Activated CD4-positive, alpha-beta memory T cell treated with anti-CD3 and anti-CD28 coated beads, Interleukin-2, amount 10 ng/mL, durations not matched to agents 7 days and 5 days (primary cell): ENCODE measurements around the gene IGSF21. TPM values are rescaled to one million over a fixed set of nuclear protein-coding genes. Genes with fewer than 3 reads are reported as not detected.

ENCODE experiments used
- CTCF ChIA-PET: fragments of 350-600 bp; sonication (Branson Sonifier 250); formaldehyde crosslinking; loops from one replicate; lab custom pipeline; 2021; ENCODE audit warnings: antibody characterized with exemption, inconsistent platforms; lab: Charles Lee
- POLR2A ChIA-PET: fragments of 350-600 bp; sonication (Branson Sonifier 250); formaldehyde crosslinking; loops from one replicate; lab custom pipeline; 2021; ENCODE audit warnings: antibody characterized with exemption; lab: Charles Lee
- DNase-seq: peaks from one replicate; pipeline ENCODE4 v3.0.0-alpha.2; 2020
- H3K27ac Mint-ChIP-seq: one replicate; pipeline ENCODE4 v1.8.0; 2021; ENCODE audit warnings: mild to moderate bottlenecking, mixed read lengths
- H3K27me3 Mint-ChIP-seq: one replicate; pipeline ENCODE4 v1.8.0; 2021; ENCODE audit warnings: mixed read lengths
- H3K36me3 Mint-ChIP-seq: one replicate; pipeline ENCODE4 v1.8.0; 2021; ENCODE audit warnings: low read depth, mixed read lengths
- H3K4me1 Mint-ChIP-seq: one replicate; pipeline ENCODE4 v1.8.0; 2021; ENCODE audit warnings: mixed read lengths
- H3K4me3 Mint-ChIP-seq: one replicate; pipeline ENCODE4 v1.8.0; 2021; ENCODE audit warnings: mild to moderate bottlenecking, mixed read lengths
- H3K9me3 Mint-ChIP-seq: one replicate; pipeline ENCODE4 v1.8.0; 2021; ENCODE audit warnings: mixed read lengths
- total RNA-seq, 2 experiments: library from RNA; stranded (reverse); gene quantifications; one replicate each; pipeline ENCODE4 v1.2.3, GENCODE V29; 2021

IGSF21 gene
- total RNA-seq, 2 experiments from 2014 or later, result not detected

DNA sequence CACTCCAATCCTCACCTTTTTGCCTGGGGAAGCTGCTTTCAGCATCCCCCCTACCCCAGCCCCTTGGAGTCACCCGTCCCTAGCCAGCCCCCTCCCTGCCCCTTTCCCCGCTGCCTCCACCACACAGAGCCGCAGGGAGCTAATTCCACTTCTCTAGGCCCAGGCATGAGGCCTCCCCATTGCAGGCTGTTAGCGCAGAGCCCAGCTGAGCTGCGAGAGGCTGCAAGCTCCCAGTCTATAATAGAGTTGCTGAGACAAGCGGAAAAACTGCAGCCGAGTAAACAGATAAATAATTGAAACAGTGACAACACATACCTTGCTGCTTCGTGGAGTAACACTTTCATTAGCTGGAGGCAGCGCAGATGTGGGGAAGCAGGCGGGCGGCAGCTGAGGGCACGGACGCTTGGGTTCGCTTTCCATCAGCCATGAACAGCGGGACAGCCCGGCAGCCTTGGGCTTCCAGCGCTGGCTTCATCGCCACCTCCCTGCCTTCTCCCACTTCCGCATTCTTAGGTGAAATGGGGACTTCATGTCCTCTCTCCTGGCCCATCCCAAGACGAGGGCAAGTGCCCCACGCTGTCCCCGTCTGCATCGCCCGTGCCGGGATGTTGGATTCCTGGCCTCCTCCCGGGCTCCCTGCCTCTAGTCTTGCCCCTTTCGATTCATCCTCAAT, 183.3 kb downstream of the IGSF21 start:
- no peaks in the 10 kb centered on the region for H3K9me3 Mint-ChIP-seq
- no peak overlapping the region for H3K27ac Mint-ChIP-seq
- POLR2A ChIA-PET, result no interaction called here
- CTCF ChIA-PET, result no interaction called here
- no peak overlapping the region for H3K4me3 Mint-ChIP-seq
- peaks cover 5% of the 10 kb centered on the region for H3K27me3 Mint-ChIP-seq
- no peaks in the 10 kb centered on the region for H3K4me1 Mint-ChIP-seq
- H3K36me3 Mint-ChIP-seq, result no peaks in the 10 kb centered on the region
- no peak for DNase-seq

DNA sequence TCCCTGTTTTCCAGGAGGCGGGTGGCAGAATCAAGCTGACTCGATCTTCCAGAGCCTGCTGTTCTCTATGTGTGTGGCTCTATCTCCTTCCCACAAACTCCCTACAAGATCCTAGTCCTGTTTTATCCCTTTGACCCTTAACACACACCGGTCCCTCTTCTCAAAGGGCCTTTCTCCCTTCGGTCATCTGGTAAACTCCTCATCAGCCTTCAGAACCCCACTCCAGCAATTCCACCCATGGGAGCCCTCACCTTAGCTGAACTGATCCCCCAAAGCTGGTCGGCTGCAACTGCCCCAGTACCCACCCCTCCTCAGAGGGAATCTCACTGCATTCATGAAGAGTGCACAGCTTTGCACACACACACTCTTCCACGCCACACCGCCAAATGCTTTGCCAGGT, 184.9 kb downstream of the IGSF21 start:
- H3K27ac Mint-ChIP-seq, result no peak overlapping the region
- H3K9me3 Mint-ChIP-seq, result no peaks in the 10 kb centered on the region
- CTCF ChIA-PET, result no interaction called here
- H3K4me1 Mint-ChIP-seq, result no peaks in the 10 kb centered on the region
- H3K36me3 Mint-ChIP-seq, result no peaks in the 10 kb centered on the region
- DNase-seq, result no peak
- no peak overlapping the region for H3K4me3 Mint-ChIP-seq
- peaks cover 5% of the 10 kb centered on the region for H3K27me3 Mint-ChIP-seq
- POLR2A ChIA-PET, result no interaction called here

GRCh38 chr1:18293291-18293690, 185.7 kb downstream of the IGSF21 start:
- Mint-ChIP-seq H3K4me1 (no peaks in the 10 kb centered on the region), H3K27me3 (peaks cover 5% of the 10 kb centered on the region), H3K9me3 (no peaks in the 10 kb centered on the region), H3K27ac (no peak overlapping the region), H3K36me3 (no peaks in the 10 kb centered on the region), H3K4me3 (no peak overlapping the region)
- CTCF ChIA-PET, result interaction anchor here (0.6 kb wide), 1 partner anchor 9 kb away, joined by 3 read pairs; no protein-coding TSS in a partner anchor
- POLR2A ChIA-PET, result no interaction called here
- DNase-seq, result no peak

- Mint-ChIP-seq H3K4me3 (no peak overlapping the region), H3K27me3 (peaks cover 5% of the 10 kb centered on the region), H3K36me3 (no peaks in the 10 kb centered on the region), H3K27ac (no peak overlapping the region), H3K4me1 (no peaks in the 10 kb centered on the region), H3K9me3 (no peaks in the 10 kb centered on the region)
- no peak for DNase-seq
- POLR2A ChIA-PET, result no interaction called here
- CTCF ChIA-PET, result no interaction called here
Observed at GRCh38 chr1:18294437-18295176, 187.0 kb downstream of the IGSF21 start.

DNA sequence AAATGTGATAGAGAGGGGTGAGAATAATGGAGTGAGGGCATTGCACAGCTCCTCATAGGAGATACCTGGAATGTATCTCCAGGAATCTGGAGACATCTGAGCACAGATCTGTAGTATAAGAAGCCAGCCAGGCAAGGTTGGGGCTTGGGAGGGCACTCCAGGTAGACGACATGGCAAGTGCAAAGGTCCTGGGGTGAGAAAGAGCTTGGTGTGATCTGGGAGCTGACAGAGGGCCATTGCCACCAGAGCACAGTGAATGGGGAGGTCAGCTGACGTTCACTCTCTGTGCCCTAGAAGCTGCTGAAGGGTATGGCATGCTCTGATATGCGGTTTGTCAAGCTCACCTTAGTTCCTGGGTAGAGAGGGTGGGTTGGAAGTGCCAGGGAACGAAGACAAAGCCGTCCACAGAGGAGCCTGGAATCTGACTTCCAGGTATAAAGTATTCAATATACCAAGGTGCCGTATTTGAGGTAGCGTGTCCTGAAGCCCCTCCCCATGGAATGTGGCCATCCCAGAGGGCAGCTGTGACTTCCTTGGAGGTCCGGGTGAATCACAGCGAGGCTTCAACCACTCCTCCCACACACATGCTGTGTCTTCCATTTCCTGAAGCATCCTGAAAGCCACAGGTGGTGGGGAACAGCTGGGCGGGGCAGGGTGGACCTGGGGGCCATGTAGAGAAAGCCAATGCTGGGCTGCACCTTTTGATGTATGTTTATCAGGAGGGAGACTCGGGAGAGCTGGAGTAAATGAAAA, 190.5 kb downstream of the IGSF21 start:
- no peak overlapping the region for H3K4me3 Mint-ChIP-seq
- H3K4me1 Mint-ChIP-seq, result no peaks in the 10 kb centered on the region
- H3K27ac Mint-ChIP-seq, result no peak overlapping the region
- H3K27me3 Mint-ChIP-seq, result peaks cover 4% of the 10 kb centered on the region
- ChIA-PET CTCF (no interaction called here), POLR2A (interaction anchor here (1.1 kb wide), 1 partner anchor 14 kb away, joined by 3 read pairs; no protein-coding TSS in a partner anchor)
- H3K36me3 Mint-ChIP-seq, result no peaks in the 10 kb centered on the region
- no peaks in the 10 kb centered on the region for H3K9me3 Mint-ChIP-seq
- DNase-seq, result no peak

DNA sequence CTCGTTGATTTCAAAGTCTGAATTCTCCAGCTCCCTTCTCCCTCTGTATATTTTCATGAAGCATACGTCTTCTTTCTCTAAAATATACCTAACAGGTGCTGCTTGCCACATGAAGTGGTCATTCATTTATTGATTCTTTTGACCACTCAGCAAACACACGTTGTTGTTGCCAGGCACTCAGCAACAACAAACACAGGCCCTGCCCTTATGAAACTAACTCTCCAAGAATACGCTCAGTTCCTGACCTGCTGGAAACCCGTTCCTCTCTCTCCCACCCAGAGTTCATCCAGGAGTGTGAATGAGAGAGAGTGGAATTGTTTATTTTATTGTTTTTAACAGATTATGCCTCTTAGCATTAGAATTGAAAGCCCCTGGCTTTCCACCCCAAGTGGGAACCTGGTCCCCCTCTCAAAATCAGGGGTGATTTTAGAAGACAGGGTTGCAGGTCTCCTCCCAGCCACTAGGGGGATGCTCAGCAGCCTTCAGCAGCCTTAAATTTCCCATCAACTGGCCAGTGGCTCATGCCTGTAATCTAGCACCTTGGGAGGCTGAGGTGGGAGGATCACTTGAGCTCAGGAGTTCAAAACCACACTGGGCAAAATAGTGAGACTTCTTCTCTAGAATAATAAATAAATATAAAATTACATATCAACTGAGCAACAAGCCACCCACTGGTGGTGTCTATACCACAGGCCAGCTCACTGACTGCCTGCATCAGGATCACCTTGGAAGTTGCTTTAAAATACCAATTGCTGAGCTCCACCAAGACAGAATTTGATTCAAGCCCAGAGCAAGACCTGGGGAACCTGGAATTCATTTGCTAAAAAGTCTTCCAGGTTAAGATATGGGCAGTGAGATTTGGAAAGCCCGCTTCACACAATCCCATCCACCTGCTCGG, 192.1 kb downstream of the IGSF21 start:
- POLR2A ChIA-PET, result interaction anchor here (1.1 kb wide), 1 partner anchor 12 kb away, joined by 3 read pairs; no protein-coding TSS in a partner anchor
- H3K4me3 Mint-ChIP-seq, result no peak overlapping the region
- DNase-seq, result peak; percentile 17
- H3K36me3 Mint-ChIP-seq, result no peaks in the 10 kb centered on the region
- CTCF ChIA-PET, result interaction anchor here (0.7 to 0.9 kb wide), 2 partner anchors 18 to 25 kb away, joined by 3 read pairs; no protein-coding TSS in a partner anchor
- no peaks in the 10 kb centered on the region for H3K4me1 Mint-ChIP-seq
- peaks cover 4% of the 10 kb centered on the region for H3K27me3 Mint-ChIP-seq
- no peaks in the 10 kb centered on the region for H3K9me3 Mint-ChIP-seq
- H3K27ac Mint-ChIP-seq, result no peak overlapping the region

- Mint-ChIP-seq H3K4me3 (no peak overlapping the region), H3K9me3 (no peaks in the 10 kb centered on the region), H3K27me3 (peaks cover under 1% of the 10 kb centered on the region), H3K4me1 (no peaks in the 10 kb centered on the region), H3K27ac (no peak overlapping the region), H3K36me3 (no peaks in the 10 kb centered on the region)
- no peak for DNase-seq
- ChIA-PET CTCF (interaction anchor here (0.9 kb wide), 1 partner anchor 24 kb away, joined by 3 read pairs; no protein-coding TSS in a partner anchor), POLR2A (no interaction called here)
Observed at GRCh38 chr1:18300376-18300775, 192.8 kb downstream of the IGSF21 start.

DNA sequence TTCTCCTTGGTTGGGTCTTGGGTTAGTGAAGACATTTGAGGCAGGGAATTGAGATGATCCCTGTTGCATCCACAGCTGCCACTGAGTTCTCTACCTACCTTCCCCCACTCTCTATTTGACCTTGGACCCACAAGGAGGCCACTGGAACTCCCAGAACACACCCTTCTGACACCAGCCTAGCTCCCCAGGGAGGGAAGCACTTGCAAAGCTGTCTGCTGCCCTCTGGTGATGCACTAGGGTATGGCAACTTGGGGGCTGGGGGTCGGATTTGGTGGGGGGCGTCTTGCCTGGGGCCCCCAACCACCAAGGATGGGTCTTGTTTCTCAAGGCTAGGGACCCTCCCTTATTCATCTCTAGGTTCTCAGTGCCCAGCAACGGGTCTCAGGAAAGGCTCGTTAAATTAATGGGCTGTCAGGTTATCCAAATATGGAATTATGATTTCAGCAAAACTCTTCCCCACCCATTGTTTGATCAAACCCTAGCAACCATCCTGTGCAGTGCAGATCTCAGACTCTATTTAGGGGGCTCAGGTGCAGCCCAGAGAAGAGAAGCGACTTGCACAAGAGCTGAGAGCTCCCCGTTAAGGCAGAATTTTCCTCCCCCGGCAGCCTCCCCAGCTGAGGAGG, 195.3 kb downstream of the IGSF21 start:
- Mint-ChIP-seq H3K4me3 (no peak overlapping the region), H3K27me3 (no peaks in the 10 kb centered on the region), H3K27ac (no peak overlapping the region), H3K4me1 (no peaks in the 10 kb centered on the region), H3K9me3 (no peaks in the 10 kb centered on the region), H3K36me3 (no peaks in the 10 kb centered on the region)
- CTCF ChIA-PET, result no interaction called here
- POLR2A ChIA-PET, result no interaction called here
- DNase-seq, result no peak

GRCh38 chr1:18304151-18304869, 196.7 kb downstream of the IGSF21 start:
- no peak overlapping the region for H3K27ac Mint-ChIP-seq
- no peak for DNase-seq
- ChIA-PET CTCF (no interaction called here), POLR2A (no interaction called here)
- H3K9me3 Mint-ChIP-seq, result no peaks in the 10 kb centered on the region
- no peak overlapping the region for H3K4me3 Mint-ChIP-seq
- H3K36me3 Mint-ChIP-seq, result no peaks in the 10 kb centered on the region
- no peaks in the 10 kb centered on the region for H3K4me1 Mint-ChIP-seq
- H3K27me3 Mint-ChIP-seq, result no peaks in the 10 kb centered on the region

DNA sequence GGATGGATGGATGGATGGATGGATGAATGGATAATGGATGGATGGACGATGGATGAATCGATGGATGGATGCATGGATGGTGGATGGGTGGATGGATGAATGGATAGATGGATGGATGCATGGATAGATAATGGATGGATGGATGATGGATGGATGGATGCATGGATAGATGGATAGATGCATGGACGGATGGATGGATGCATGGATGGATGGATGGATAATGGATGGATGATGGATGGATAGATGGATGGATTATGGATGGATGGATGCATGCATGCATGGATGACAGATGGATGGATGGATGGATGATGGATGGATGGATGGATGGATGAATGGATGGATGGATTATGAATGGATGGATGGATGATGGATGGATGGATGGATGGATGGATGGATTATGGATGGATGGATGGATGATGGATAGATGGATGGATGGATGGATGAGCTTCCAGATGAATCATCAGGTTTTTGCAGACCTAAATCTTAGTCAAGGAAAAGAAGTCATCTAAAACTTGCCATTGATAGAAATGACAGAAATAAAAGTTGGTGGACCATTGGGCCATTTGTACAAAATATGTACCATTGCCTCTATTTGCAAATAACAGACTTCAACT, 197.7 kb downstream of the IGSF21 start:
- Mint-ChIP-seq H3K4me1 (no peaks in the 10 kb centered on the region), H3K27me3 (no peaks in the 10 kb centered on the region), H3K4me3 (no peak overlapping the region), H3K36me3 (no peaks in the 10 kb centered on the region), H3K27ac (no peak overlapping the region), H3K9me3 (no peaks in the 10 kb centered on the region)
- no peak for DNase-seq
- ChIA-PET POLR2A (no interaction called here), CTCF (no interaction called here)

DNA sequence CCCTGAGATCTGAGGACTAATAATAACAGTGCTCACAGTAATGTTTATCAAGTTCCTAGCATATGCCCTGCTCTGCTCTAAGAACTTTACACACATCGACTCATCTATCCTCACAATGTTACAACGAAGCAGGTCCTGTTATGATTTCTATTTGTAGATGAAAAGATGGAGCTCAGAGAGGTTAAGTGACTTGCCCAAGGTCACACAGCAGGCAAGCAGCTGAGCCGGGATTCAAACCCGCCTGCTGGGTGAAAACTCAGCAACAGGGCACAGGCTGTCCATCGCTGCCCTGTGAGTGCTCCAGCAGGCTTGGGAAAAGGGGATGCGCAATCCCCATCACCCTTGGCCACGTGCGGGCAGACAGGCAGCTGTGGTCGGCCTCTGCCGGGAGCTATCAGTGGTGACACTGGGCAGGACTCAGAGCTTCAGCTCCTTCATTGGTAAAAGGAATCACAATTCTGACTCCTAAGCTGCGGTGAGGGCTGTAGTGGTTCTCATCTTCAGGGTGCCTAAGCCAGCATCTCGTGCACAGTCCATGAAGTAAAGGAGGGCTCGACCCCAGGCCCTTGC, 199.8 kb downstream of the IGSF21 start:
- ChIA-PET POLR2A (no interaction called here), CTCF (no interaction called here)
- H3K36me3 Mint-ChIP-seq, result no peaks in the 10 kb centered on the region
- DNase-seq, result no peak
- H3K27ac Mint-ChIP-seq, result no peak overlapping the region
- H3K9me3 Mint-ChIP-seq, result no peaks in the 10 kb centered on the region
- H3K4me1 Mint-ChIP-seq, result no peaks in the 10 kb centered on the region
- H3K27me3 Mint-ChIP-seq, result no peaks in the 10 kb centered on the region
- H3K4me3 Mint-ChIP-seq, result no peak overlapping the region
